Inferior parietal cortex (tissue), 1 donor: Measurements from ENCODE around the gene CNTN1.

Experiments used
- DNase-seq: peaks from one replicate; pipeline ENCODE4 v3.0.0-alpha.2; 2016; ENCODE audit errors: extremely low spot score

Gene CNTN1

GRCh38 chr12:40770781-40771180, 78.5 kb downstream of the CNTN1 start:
- no peak for DNase-seq

DNA sequence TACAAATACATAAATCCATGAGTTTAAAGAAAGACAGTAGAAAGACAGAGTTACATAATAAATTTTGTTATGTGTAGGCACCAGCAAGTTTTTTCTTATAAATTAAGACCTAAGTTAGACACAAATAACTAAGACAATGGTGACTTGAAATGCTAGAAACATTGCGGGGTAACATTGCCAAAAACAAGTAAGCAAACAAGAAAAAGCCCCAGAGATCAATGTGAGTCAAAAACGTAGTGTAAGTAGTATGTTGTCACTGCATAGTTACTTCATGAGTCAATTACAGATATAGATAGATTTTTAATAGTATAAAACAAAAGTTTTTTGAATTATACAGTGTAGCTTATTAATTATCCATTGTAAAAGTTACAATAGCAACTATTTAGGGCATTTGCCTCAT, 83.4 kb downstream of the CNTN1 start:
- DNase-seq: no peak

DNA sequence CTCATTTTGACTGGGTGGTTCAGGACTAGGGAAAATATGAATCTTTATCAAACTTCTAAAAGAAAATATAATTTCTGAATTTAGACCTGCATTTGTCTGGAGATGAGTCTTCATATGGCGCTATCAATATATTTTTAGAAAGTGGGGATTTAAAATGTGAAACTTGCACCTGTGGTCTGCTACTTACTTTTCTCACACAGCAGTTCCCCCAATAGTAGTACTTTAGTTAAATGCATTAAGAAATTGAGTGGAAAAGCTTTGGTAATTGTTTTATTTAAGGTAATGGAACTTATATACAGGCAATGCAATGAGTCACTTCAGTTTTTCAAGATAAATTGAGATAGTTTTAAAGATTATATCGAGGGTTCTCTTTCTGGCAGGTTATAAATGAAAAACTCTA, 91.9 kb downstream of the CNTN1 start:
- no peak for DNase-seq

DNA sequence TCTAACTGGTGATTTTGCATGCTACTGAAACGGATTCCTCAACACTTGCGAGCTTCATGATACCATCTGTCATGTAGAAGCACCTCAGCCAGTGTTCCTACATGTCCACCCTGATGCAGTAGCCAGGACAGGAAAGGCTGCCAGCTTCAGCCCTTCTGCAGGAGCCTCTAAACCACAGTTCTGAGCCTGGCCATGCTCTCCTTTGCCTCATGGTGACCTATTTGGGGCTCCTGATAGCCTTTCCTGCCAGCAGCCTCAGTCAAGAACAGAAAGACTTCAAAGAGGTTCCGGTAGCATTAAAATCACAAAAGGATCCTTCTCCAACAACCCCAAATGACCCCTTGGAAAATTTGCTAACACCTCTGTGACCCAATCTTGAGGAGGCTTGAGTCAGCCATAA, 96.0 kb downstream of the CNTN1 start:
- no peak for DNase-seq

GRCh38 chr12:40792792-40793386, 100.7 kb downstream of the CNTN1 start:
- DNase-seq: no peak

DNA sequence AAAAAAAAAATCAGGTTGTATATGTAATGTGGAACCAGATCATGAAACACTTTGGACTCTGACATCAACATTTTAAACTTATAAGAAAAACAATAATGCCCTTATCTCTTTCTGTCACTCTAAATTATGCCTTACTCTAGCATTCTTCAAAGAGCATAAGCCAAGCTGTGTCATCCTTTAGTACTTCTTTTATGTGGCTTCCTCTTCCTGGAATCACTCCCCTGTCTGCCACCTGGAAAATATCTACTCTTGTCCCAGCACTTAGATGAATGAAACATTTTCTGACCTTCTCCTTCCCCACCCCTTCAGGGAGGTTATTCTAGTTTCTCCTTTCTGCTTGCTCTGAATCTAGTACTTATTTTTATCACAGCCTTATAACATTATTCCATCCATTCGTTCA, 101.2 kb downstream of the CNTN1 start:
- no peak for DNase-seq

DNA sequence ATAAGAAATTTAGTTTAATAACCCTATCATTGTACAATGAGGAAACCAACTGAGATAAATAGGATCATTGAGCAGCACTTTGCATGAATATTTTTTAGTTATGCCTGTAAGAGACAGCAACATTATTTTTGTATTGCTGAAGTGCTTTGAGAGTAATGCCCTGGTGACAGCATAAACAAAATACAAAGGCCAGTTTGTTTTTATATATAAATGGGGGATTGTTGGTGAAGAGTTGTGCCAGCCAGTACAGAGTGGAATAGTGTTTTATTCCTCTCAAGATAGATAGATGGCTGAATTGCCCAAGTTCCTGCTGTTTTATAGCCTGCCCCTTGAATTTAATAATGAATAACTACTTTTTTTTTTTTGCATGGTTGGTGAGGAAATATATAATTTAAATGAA, 101.8 kb downstream of the CNTN1 start:
- no peak for DNase-seq

GRCh38 chr12:40801082-40801481, 108.8 kb downstream of the CNTN1 start:
- no peak for DNase-seq

DNA sequence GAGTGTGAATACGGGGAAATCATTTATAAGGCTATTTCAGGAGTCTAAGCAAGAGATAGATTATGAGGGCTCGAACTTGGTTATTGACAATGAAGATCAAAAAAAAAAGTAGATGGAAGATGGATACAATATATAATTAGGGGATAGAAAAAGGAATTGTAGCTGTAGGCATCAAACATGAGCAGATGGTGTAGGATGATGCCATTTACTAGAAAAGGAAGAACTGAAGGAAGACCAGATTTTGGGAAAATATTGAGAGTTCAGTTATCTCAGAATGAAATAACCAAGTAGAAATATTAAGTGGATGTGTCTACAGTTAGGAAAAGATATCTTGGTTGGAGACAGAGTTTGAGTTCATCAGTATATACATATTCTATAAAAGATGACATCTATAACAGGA, 109.6 kb downstream of the CNTN1 start:
- DNase-seq: no peak

GRCh38 chr12:40802656-40803055, 110.4 kb downstream of the CNTN1 start:
- no peak for DNase-seq

DNA sequence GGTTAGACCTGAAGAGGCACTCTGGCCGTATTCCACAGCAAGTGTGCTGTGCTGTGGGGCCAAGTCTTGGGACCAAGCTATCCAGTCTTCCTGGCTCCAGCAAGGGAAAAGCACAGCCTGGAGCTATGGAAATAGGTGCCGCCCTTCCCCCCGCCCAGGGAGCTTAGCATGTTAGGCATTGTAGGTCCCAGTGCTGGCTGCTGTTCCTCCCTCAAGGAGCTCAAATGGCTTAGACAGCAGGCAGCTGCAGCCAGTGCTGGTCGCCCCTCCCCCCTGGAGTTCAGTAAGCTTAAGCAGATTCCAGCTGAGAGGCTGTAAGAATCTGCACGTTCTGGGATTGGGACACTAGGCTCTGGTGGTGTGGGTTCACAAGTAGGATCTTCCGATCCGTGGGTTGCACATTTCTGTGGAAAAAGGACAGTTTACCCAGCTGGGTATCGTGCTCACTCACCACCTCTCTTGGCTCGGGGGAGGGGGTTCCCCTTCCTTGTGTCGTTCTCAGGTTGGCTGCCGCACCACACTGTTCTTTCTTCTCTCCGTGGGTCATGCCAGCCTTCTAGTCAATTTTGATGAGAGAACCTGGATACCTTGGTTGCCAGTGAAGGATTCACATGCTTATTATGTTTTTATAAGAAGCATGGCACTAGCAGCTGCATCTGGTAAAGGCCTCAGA, 127.3 kb downstream of the CNTN1 start:
- no peak for DNase-seq

GRCh38 chr12:40820794-40821484, 128.7 kb downstream of the CNTN1 start:
- no peak for DNase-seq

DNA sequence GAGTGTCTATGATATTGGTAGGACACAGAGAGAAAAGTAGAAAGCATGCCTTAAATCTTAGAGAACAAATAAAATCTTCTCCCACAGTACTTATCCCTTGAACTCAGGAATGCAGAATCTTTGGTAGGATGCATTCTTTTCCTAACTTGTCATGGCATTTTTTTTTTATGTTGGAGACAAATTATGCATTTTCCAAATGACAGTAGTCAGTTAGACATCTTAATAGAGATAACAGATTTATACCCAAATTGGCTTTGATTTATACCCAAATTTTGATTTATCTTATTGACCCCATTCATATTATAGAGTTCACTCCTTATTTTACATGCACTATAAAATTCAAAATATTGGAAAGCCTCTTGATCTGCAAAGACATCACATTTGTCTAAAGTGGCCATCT, 132.9 kb downstream of the CNTN1 start:
- DNase-seq: no peak

- DNase-seq: peak; percentile 39
Measured at GRCh38 chr12:40827683-40828592, 135.7 kb downstream of the CNTN1 start.

DNA sequence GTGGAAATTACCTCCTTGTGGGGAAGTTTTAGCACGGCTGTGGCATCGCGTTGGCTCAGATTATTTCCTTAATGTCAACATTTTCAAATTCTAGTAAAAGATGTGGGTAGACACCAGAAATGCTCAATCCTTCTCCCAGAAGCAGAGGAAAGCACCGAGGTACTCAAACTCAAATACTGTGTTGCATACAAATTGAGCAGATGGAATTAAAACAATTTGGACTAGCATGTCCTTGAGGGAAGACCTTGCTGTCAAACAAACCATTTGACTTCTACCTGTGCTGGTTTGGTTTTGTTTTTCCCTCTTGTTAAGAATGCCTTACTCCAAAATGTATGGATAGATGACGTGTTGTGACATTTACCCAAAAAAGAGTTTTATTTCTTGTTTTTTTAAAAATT, 136.4 kb downstream of the CNTN1 start:
- no peak for DNase-seq

DNA sequence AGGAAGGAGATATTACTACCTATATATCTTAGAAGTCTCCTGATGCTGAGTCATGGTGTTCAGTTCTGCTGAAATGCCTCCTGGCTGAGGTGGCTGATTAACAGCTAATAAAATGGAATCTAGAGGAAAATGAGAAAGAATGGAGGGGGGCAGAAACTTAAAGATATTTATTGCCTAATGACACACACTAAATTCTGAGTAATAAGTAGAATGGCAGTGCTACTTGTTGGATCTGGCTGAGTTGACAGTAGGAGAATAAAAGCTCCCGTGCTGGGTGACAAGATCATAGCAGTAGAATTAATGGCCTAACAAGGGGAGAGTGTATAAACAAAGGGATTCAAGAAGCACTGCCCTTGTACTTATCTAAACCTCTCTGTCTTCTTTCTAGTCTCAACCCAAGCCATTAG, 137.5 kb downstream of the CNTN1 start:
- no peak for DNase-seq

GRCh38 chr12:40831916-40832315, 139.7 kb downstream of the CNTN1 start:
- DNase-seq: no peak

DNA sequence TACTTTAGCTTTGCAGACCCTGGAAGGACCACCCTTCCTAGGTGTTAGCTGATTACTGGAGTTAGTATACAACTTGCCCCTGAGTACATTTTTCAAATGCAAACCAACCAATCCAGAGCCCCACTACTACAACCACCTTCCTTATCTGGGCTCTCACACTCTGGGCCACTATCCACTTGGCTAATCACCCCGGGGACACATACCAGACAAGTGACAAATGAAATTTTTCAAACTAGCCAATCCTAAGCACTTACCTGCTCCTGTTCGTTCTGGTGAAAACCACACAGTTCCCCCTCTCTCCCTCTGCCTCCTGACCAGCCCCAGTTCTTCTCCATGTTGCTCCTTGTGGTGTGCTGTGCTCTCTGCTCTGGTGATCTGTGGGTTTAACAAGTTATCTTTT, 140.4 kb downstream of the CNTN1 start:
- no peak for DNase-seq

DNA sequence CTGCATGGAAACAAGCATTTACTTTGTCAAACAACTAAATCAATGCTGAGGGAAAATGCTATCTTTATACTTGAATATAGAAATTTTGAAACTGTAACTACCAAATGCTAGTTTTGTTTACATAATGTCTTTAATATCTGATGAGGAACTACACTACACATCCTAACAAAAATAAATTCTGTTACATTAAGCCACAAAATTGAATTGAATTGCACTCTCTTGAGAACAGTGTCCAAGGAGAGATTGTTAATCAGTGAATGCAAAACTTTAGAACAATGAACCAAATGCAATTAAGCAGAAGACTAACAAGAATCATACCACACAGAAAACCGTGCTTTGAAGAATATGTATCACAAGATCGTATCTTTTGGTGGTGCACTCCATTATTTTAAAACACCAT, 141.6 kb downstream of the CNTN1 start:
- no peak for DNase-seq

DNA sequence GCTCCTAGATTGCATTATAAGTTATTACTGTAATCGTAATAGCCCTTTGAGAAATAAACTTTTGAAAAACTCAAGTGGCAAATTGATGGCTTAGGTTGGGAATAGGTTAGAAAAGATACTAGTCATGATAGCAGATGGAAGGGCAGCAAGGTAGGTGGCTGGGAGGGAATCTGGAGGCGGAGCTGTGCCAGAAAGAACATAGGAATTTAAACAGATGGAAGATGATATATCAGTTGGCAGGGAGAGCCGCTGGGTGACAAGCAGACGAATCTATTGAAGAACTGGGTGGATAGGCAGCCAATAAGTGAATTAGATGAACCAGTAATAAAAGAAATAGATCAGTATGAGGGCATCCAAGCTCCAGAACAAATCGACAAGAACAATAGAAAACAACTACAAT, 142.1 kb downstream of the CNTN1 start:
- no peak for DNase-seq

- no peak for DNase-seq
Measured at GRCh38 chr12:40837891-40838429, 145.7 kb downstream of the CNTN1 start.

GRCh38 chr12:40843495-40843894, 151.3 kb downstream of the CNTN1 start:
- DNase-seq: no peak
